Muscle of arm (tissue), 12 donors: ENCODE results near the gene SNX19. TPM values are rescaled to one million over a fixed set of nuclear protein-coding genes. Genes with fewer than 3 reads are reported as not detected.
A peak's percentile ranks its signal among the peaks of the same experiment; 100 is the strongest.
"Not testable (repeated sequence)": the region's sequence is repeated elsewhere in the genome, so short reads cannot be mapped to it uniquely, and the experiment has no call there.

Source experiments
- DNase-seq: peaks from one replicate; pipeline ENCODE4 v3.0.0-alpha.2; 2013
- polyA plus RNA-seq, 12 donors: library from polyadenylated mRNA; unstranded; fragments of 120-200 nt; gene quantifications; one replicate each; pipeline ENCODE4 v1.2.1, GENCODE V29; 2013; ENCODE audit not compliant: insufficient read length in 12 of 12

Gene SNX19
- polyA plus RNA-seq, 12 donors, result 26.0 to 40.4 (median 30.1) TPM; not detected in 1

DNA sequence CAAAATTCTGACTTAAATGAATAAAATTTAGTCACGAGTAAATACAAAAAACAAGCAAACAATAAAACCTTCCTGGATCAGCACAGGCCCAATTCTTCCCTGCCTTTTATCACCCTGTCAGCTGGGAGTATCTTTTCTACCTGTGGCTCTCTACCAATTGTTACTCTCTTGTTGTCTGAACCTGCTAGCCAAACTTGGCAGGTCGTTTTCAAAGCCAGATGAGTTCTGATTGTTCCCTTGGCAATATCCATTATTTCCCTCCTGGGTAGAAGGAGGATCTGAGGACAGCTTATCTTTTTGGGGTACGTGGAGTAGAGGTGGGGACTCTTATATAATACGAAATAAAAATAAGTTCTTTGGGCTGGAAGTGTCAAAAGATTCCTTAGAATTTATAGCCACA lies 40.2 kb downstream of the SNX19 start:
- no peak for DNase-seq

DNA sequence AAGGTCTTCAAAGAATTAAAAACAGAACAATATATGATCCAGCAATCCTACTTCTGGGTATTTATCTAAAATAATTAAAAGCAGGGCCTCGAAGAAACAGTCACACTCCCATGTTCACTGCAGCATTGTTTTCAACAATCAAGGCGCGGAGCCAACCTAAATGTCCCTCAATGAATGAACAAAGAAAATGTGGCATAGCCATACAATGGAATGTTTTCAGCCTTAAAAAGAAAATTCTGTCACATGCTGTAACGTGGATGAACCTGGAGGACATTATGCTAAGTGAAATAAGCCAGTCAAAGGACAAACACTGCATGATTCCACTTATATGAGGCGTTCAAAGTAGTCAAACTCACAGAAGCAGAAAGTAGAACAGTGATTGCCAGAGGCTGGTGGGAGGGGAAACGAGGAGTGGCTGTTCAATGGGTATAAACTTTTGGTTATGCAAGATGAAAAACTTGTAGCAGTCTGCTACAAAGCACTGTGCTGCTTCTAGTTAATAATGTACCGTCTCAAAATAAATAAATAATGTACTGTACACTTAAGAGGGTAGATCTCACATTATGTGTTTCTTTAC lies 41.2 kb downstream of the SNX19 start:
- no peak for DNase-seq

DNA sequence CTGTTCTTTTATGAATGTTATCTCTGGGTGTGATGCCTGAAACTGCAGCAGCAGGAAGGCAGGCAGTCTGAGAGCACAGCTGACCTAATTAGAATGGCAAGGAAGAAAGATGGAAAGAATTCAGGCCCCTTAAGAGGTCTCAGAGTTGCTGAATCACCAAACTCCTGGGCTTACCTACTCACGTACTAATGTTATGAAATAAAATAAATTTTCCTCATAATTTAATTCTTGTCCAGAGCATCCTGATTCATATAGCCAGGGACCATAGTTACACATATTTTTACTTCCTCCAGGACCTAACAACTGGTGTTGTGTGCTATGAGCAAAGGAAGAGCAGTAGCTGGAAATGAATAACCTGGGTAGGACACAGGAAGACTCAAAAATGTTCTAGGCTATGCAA lies 41.9 kb downstream of the SNX19 start:
- DNase-seq, result no peak

DNA sequence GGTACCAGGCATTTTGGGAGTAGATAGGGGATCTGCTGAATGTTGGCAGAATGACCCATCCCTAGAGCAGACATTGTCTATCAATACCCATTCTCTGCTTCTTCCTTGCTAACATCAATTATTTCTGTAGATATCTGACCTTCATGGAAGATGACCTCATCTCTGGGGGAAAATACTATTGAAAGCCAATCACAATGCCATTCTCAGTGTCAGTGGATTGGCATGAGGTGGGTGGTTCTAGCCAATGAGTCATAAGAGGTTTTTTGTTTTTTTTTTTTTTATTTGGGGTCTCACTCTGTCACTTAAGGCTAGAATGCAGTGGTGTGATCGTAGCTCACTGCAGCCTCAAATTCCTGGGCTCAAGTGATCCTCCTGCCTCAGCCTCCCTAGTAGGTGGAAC lies 42.5 kb downstream of the SNX19 start:
- DNase-seq, result no peak

DNA sequence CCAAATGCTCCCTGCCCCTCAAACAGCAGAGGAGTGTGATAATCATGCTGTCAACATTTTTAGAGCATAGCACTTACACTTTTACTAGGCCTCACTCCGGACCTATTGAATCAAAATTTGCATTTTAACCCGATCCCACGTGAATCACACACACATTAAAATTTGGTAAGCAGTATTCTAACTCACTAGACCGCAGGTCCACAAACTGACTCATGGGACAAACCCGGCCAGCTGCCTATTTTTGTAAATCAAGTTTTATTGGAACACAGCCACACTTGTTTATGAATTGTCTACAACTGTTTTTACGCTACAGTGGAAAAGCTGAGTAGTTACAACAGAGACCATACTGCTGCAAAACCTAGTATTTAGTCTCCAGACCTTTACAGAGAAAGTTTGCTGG lies 43.3 kb downstream of the SNX19 start:
- peak; percentile 52 for DNase-seq

DNA sequence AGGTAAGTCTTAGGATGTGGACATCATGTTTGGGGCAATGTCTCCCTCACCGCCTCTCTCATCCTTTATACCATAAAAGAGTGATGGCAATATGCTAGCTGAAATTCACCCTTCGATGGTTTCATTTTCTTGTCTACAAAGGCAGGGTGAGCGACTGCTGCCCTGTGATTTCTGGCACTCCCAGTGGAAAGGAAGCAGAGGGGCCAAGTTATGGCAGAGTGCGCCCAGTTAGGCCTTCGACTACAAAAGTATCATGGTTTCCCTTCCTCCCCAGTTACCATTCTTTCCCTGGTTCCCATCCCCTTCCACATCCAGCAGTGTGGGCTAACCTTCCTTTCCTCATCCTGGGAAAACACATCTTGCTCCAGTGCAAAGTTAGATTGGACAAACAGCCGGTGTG lies 43.8 kb downstream of the SNX19 start:
- DNase-seq, result no peak

DNA sequence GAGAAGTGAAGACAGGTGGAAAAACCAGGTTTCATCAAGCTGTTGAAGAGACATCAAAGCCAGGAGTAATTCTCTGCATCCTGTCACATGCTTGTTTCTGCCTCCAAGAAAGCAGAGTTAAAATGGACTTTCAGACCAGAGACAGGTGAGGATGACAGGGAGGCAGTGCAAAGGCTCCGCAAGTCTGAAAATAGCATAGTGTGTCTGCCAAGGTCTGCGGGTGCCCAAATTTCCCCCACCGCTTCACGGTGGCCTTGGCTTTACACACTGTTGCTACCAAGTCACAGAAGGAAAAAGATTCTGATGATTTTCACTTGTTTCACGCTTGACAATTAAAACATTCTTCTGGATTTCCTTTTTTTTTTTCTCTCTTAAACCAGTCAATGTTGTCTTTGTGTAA lies 44.2 kb downstream of the SNX19 start:
- no peak for DNase-seq

DNA sequence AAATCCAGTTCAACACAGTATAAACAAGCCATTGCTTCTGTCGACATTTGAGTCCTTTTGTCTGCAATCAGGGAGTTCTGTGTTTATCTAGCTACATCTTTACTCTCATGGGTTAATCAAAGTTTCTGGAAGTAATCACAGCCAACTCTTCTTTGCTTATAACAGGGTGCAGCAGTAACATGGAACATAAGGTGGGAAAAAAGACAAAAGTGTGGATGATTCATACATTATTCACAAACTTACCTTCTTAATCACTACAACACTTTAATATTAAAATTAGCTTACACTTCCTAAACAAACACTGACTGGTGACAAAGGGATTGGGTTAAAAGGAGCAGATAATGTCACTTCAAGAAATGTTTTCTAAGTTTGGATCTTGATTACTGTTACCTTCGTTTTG lies 44.7 kb downstream of the SNX19 start:
- no peak for DNase-seq

DNA sequence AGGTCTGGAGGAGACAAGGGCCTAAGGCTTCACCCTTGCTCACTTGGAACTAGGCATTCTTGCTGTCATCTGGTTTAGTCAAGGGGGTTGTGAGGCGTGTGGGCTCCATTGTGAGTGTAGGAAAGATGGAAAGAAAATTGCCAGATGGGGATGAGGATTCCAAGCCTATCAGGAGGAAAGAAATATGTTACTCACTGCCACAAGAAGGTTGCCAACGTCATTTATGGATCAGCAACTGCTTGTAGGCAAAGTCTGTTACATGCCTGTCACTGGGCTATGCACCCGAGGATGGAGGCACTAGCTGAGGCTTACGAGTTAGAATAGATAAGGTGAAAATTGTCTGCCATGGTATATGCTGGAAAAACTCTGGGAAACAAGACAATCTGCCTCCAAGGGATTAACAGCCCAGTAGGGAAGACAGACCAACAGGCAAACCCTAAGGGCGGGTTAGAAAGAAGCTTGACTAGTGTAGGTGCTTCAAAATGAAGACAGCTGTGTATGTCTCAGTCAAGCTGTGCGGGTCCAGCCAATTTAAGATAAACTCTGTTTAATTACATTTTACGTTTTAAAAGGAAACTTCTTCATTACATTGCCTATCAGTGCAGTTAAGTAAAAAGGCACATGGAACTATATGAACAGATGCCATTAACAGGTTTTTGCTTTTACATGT lies 47.4 kb downstream of the SNX19 start:
- no peak for DNase-seq

DNA sequence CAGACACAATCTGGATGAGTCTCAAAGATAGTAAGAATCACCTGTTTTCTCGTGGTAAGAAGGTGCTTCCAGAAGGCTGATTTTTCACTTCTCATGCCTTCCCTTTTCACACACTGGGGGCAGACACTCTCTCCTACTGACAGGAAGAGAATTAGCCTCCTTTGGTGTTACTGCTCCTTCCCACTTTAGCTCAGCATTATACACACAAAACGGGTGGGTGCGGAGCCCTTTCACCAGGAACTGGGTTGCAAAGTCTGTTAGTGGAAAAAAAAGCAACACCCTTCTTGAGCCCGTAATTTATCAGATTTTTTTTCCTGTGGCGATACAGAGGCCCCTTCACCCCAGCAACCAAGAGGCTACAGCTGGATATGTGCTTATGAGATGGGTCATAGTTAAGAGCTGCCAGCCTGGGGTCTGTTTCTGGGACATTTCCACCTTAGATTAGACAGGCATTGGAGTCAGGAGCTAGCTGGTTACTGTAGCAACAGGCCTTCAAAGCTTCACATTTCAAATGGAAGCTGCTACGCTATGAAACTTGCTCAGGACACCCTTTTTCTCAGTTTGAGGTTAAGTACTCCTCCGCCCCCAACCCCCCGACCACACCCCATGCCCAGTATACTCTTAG lies 48.1 kb downstream of the SNX19 start:
- no peak for DNase-seq

DNA sequence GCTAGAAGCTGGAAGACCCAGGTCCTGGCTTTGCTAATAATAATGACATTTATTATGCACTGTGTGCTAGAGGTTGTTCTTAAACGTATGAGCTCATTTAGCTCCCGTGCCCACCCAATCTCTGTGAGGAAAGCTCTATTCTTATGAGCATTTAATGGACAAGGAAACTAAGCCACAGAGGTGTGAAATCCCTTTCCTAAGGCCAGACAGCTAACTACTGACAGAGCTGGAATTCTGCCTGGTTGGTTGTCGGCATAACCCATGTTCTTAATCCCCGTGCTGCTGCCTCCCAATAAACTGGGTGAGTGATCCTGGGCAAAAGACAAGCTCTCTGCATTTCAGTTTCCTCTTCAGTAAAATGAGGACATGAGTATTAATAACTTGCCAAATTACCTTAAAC lies 49.4 kb downstream of the SNX19 start:
- no peak for DNase-seq

DNA sequence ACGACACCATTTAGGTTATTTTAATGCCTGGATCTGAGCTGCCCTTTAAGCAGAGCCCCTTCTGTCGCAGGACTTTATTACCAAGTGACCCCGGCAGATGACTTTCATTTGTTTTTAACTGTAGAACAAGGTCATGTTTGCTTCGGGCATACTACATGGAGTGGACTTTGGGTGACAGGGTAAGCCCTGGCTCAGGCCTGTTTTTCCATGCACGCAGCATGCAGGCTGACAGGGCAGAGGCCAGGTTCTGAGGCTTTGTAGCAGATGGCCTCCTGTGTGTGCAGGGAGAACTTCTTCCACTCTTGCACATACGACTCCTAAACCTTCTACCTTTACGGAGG lies 50.5 kb downstream of the SNX19 start:
- DNase-seq, result no peak

DNA sequence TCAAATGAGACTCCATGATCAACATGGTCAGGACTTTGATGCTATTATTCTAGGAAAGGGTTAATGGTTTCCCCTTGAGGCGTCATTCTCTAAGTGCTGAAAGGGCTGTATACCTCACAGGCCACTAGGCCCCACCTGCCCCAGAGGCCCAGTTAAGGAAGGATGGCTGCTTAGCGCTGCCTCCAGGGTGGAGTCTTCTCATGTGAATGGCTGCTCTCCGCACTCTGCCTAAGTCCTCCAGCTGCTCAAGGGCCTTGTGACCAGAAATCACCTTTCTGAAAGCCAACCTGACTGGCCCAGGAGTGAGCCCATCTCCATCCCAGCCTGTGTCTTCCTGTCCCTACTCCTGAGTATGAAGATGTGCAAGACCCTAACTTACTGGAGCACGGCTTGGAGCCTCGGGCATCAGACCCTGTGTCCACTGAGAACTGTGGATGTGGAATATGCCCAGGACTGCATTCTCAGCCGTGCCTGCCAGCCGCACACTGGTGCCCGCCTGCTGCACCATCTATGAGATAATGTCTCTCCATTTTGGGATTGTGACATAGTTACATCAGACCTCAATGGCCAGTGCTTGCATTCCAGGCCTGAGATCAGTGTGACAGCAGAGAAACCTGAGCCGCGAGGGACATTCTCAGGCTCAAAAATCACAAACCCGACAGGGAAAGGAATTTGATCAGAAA lies 51.0 kb downstream of the SNX19 start:
- no peak for DNase-seq

DNA sequence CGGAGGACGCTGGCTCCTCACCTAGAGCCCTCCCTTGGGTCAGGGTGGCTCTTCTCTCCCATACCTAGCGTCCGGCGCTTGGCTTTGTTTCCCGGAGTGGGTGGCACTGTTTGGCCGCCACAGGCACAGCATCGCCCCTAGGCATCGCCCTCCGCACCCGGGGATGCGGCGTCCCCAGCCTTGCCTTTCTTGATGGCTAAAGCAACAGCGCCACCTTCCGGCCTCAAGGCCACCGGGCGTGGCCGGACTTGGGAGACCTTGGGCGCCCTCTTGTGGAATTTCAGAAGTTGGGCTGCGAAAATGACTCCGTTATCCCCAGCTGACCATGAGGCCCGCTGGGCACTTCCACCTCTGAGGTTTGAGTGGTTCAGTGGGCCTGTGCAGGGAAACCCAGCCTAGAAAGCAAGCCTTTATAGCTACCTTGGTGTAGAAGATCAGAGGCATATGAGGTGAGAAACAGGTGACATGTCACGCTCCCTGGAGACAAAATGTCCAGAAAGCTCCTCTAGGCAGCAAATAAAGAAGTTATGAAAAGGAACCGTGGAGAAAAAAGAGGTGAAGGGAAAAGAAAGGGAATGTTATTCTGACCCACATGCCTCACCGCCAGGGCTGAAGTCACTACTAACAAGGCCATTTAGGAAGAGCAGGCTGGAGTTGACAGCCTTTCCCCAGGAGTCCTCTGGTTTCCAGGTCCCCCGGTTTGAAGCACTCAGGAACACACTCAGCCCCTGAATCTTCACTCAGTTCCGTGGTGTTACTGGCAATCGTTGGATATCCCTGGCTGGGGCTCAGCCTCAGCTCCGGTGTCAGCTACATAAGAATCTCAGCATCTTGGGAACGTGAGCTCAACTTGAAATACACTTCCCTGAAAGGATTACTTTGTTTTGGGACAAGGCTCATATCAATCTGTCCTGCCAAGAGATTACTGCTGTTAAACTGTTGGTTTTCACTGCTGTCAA lies 54.1 kb downstream of the SNX19 start:
- peak; percentile 95 for DNase-seq

DNA sequence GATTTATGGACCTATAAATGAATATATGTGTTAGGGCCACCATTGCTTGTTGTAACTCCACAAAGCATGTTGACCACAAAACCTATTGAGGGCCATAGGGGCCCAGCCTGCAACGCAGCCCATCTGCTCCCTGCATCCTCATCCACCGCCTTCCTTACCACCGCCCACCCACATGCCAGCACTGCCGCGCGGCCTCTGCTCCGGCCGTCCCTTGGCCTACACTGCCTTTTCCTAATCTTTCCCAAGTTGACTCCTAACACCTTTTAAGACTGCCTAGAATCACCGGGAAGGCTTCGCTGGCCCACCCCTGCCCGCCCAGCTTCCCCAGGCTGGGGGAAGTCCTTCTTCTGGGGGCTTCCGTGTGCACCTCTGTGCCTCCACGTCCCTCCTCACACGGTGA lies 55.0 kb downstream of the SNX19 start:
- DNase-seq, result no peak

DNA sequence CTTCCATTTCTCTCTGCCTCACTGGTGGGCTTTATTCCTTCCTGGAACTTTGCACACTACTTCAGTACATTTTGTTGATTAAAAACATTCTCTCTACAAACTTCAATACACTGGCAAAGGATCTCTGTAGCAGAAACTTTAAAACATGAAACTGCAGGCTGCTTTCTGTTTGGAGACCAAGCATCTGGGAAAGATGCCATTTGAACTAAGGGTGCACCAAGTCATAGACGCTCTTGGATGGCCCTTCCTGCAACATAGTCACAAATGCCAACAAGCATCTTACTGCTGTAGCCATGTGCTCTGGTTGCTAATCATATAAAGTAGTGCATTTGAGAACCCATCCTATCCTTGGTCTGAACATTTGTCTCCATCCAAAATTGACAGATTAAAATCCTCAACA lies 56.4 kb downstream of the SNX19 start:
- no peak for DNase-seq

DNA sequence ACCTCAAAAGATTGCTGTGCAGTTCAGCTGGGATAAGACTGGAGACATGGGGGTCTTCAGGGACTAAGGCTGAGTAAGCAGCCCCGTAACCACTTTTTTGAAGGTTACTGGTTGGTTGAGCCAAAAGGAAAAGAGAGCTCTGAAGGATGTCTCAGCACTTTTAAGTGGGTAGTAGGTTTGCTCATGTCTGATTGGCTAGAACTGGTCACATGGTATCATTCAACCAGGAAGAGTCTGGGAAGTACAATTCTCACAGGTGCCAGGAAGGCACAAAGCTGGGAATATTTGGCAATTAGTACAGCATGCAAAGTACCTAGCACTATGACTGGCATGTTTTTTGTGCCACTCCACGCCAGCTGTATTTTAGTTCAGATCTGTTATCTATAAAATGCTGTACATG lies 58.1 kb downstream of the SNX19 start:
- DNase-seq, result no peak

DNA sequence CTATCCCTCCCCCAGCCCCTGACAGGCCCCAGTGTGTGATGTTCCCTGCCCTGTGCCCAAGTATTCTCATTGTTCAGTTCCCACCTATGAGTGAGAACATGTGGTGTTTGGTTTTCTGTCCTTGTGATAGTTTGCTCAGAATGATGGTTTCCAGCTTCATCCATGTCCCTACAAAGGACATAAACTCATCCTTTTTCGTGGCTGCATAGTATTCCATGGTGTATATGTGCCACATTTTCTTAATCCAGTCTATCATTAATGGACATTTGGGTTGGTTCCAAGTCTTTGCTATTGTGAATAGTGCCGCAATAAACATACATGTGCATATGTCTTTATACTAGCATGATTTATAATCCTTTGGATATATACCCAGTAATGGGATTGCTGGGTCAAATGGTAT lies 60.6 kb downstream of the SNX19 start:
- DNase-seq, result not testable (repeated sequence)

DNA sequence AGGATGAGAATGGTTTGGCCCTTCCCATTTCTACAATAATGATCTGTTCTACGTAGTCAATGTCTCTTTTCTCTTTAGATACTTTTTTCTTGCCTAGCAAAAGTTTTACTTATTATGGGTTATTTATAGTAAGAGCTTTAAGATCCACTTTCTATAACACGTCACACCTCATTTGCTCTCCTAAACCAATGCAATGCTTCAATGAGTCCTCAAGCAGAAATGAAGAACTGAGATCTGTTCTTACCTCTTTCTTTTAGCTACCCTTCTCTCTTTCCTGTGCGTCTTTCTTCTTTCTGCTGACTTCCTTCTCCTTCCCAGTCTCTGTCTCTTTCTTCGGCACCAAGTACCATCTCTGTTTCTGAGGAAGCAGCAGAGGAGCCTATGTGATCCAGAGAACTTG lies 61.8 kb downstream of the SNX19 start:
- DNase-seq, result no peak

DNA sequence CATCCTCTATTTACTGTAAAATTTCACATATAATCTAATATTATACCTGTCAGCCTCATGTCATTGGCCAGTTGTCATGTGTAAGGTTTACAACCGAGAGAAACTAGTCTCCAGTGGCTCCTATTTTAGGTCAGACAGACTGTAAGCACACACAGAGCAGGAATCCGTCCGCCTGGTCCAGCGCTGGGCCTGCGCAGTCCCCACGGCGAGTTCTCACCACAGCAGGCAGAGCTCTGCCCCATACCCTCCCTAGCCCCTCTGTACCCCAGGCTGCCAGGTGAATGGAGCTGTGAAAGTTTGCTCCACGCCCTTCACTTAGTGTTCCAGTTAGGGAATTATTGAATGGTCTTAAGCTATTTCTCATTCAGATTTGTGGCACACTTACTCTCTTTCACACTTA lies 63.7 kb downstream of the SNX19 start:
- DNase-seq, result no peak

DNA sequence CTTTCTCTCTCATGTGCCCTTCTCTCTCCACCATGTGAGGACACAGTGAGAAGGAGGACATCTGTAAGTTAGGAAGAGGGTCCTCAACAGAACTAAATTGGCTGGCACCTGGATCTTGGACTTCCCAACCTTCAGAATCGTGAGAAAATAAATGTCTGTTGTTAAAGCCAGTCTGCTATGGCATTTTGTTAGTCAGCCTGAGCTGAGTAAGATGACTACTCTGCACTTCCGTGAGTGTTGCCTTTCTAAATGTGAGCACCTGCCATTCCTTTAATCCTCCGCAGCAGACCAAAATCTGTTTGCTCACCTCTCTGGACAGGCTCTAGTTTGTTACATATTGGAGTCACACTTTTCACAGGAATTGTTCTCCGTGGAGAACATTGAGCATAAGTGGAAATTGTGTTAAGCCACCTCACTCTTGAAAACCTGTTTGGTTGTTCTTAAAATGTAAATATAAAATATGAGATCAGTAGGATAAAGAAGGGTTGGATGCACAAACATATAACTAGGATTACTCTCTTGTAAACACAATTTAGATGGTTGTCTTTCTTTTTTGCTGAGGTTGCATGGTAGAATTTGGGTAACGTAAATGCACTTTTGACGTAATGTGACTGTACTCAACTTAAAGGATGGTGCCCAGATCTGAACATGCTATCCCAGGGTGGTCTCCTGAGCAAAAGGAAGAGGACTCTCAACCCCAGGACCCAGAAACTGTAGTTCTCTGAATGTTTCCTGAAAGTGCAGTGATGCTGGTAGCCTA lies 65.9 kb downstream of the SNX19 start:
- DNase-seq, result no peak
